Measurements from ENCODE around the gene BLZF1.
A peak's percentile ranks its signal among the peaks of the same experiment; 100 is the strongest.
"Not testable (repeated sequence)": the region's sequence is repeated elsewhere in the genome, so short reads cannot be mapped to it uniquely, and the experiment has no call there.

Gene BLZF1

DNA sequence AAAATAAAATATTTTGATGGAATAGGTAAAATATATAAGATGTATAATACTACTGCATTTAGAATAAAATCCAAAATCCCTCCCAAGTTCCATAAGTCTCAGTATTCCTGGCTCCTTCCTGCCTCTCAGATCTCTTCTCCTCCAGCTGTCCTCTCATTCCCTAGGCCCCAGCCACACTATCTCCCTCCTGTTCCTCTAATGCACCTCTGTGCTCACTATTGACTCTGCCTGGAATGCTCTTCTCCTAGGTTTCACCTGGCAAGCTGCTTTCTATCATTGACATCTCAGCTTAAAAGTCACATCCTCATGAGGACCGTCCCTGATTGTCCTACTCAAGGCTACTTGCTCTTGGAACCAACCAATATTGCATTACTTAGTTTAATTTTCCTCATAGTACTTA lies 7.6 kb upstream of the BLZF1 start:
- DNase-seq (ENCODE audit: low spot score): no peak

DNA sequence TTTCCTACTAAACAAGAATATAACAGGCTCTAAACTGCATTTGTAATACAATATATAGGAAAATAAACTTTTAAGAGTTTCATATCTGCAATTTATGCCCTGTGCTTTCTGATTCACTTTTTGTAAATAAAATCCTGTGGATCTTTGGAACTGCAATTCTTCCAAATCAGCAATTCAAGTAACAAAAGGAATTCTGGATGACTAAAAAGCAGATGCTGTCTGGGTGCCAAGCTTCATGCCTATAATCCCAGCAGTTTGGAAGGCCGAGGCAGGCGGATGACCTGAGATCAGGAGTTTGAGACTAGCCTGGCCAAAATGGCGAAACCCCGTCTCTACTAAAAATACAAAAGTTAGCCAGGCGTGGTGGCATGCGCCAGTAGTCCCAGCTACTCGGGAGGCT lies 6.7 kb upstream of the BLZF1 start:
- no peak for DNase-seq (ENCODE audit: low spot score)

DNA sequence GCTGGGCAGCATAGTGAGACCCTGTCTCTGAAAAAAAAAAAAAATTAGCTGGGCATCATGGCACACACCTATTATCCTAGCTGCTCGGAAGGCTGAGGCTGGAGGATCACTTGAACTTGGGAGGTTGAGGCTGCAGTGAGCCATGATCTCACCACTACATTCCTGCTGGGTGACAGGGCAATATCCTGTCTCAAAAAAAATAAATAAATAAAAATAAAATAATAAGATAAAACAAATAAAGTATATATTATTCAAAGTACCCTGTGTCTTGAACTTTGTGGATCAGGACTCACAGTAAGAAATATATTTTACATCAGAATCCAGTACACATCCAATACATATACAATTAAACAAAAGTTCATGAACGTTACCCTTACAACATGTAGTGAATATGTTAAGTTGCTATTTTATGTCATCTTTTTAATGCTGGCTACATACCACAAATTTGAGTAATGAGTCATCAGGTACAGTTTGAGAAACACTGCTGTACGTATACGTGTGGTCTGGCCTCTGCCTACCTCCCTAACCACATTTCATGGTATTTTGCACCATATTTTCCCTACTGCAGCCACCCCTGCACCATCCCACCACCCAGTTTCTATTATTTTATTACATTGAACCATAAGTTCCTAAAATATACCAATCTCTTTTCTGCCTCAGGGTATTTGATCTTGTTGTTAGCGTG lies 4.8 kb upstream of the BLZF1 start:
- DNase-seq (ENCODE audit: low spot score): peak; percentile 24

DNA sequence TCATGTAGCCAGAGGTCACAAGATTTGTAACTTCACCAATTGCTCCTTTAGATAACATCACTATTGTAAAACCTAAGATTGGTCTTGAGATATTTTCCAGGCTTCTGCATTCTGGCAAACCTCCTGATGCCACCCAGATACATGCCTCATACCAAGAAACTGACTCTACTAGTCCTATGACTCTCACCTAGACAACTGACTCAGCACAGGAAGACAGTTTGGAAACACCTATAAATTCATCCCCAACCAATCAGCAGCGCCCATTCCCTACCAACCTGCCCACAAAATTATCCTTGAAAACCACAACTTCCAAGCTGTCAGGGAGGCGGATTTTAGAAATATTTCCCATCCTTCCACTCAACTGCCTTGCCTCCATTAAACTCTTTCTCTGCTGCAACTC lies 3.0 kb upstream of the BLZF1 start:
- no peak for DNase-seq (ENCODE audit: low spot score)

DNA sequence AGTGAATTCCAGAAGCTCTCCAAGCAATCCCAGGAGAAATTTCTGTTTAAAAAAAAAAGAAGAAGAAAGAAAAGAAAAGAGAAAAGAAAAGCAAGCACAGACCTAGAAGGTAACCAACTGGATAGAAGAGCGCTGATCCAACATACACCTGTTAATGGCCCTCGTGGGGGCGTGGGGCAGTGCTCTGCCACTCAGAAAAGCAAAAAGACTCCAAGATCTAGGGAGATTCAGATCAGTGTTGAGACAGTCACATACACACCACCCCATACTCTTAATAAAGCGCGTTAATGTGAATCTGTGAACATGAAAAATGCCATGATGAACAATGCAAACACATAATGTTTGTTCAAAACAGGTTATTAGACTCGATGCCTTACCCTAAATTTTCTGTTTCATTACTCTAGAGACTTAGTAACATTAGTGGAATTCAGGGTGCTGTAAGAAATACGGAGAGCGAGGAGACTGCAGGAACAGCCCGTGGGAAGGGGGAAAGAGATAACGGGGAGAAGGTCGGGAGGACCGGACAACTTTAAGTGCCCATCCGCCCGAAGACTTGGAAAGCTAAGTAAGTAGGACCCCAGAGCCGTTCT lies 804 bp upstream of the BLZF1 start:
- no peak for DNase-seq (ENCODE audit: low spot score)

DNA sequence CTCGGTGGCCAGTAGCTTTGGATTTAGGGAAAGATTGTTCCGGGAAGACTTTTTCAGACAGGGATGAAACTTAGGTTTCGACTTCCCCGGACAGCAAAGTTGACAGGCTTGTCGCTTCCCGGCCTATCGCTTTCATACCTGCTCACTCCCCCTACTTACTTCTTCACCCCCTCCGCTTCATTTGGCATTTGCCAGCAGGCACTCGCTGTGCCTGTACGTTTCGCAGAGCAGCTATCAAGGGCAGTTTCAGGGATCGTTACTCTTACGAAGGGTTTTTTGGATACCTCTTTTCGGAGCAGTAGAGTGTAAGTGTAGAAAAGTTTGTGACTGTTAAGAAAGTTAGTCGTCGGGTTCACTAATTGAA lies 393 bp downstream of the BLZF1 start:
- DNase-seq (ENCODE audit: low spot score): peak; percentile 20

DNA sequence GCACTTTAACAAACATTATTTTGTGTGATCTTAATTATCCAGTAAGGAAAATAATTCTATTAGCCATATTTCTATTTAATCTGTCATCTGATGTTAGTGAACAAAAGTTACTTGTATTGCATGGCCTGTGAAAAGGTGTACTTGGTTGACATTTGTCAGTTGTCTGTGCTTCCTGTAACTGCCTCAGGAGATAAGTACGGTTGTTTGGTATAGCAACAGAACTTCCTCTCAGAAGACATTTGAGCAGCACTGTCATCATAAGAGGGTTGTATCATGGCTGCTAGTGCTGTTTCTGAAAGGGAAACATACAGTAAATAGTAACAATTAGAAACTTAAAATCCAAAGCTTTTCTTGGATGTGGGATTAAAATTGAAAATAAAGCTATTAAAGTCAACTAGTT lies 3.4 kb downstream of the BLZF1 start:
- DNase-seq (ENCODE audit: low spot score): no peak

DNA sequence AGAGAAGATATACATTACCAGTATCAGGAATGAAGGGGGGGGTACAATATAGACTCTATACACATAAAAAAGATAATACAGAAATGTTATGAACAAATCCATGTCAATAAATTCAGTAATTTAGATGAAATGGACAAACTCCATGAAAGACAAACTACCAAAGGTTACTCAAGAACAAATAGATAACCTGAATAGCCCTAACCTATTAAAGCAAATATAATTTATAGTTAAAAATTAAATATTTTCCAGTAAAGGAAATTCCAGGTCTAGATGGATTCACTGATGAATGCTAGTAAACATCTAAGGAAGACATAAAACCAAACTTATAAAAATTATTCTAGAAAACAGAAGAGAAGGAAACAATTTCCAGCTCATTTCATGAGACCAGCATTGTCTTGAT lies 13.2 kb downstream of the BLZF1 start:
- no peak for DNase-seq (ENCODE audit: low spot score)

DNA sequence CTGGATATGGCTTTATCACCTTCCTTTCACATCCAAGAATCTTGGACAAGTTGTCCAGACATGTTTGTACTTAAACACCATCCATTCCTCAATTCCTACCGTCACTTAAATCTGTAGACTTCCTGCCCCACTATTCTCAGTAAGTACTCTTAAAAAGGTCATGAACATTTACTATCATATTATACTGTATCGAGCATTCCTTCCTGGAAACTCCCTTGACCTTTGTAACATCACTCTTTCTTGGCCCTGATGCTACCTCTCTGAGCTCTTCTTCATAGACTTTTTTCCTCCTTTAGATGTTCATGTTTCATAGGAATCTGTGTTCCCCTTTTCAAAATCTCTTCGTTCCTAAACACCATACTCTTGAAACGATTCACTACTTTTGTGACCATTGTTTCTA lies 15.5 kb downstream of the BLZF1 start:
- DNase-seq (ENCODE audit: low spot score): no peak

DNA sequence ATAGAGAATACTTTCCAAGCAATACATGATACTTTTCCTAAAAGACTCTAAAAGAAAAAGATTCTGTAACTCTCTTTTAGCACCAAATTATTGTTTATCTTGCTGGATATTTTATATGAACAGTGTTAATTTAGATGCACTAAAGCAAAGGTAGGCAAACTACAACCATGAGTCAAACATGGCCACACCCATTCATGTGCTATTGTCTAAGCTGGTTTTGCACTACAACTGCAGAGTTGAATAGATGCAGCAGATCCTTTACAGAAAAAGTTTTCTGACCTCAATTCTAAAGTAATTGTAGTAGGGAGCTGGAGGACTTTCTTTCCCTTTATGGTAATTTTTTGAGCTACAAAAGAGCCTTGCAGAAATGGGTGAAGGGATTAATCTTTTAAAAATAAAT lies 19.4 kb downstream of the BLZF1 start:
- no peak for DNase-seq (ENCODE audit: low spot score)

DNA sequence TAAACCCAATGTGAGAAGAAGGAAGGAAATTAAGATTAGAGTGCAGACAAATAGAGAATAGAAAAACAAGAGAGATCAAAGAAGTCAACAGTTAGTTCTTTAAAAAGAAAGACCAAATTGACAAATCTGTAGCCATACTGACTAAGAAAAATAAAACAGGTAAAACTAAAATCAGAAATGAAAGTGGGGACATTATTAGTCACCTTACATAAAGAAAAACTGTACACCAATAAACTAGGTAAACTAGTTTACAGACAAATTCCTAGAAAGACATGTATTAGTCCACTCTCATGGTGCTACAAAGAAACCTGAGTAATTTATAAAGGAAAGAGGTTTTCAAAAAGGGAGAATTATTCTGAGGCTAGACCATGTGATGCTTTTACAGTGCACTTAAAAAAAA lies 22.3 kb downstream of the BLZF1 start:
- DNase-seq (ENCODE audit: low spot score): no peak

DNA sequence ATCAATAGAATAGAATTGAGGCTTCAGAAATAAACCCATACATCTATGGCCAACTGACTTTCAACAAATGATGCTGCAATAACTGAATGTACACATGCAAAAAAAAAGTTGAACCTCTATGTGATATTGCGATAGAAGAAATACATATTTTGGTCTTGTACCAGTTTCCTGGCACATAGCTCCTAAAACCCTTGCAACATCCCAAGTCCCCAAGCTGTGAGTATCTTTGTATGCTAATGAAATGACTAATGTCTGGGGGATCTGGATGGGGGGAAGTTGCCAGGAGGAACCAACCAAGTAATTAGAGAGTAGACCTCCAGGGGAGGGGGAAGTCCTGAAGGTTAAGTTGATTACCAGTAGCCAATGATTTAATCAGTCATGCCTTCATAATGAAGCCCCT lies 24.4 kb downstream of the BLZF1 start:
- no peak for DNase-seq (ENCODE audit: low spot score)

DNA sequence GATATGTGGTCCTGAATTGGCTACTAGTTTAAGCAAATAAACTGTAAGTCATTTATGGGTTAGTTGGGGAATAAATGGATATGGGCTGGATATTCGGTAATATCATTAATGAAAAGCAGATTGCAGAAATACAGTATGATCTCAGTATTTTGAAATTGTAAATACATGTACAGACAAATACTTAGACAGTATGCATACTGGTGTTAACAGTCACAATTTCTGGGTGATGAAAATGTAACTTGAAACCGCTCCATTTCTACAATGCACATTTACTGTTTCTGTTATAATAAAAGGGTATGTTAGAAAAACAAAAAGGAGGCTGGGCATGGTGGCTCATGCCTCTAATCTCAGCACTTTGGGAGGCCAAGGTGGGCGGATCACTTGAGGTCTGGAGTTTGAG lies 28.0 kb downstream of the BLZF1 start:
- no peak for DNase-seq (ENCODE audit: low spot score)

DNA sequence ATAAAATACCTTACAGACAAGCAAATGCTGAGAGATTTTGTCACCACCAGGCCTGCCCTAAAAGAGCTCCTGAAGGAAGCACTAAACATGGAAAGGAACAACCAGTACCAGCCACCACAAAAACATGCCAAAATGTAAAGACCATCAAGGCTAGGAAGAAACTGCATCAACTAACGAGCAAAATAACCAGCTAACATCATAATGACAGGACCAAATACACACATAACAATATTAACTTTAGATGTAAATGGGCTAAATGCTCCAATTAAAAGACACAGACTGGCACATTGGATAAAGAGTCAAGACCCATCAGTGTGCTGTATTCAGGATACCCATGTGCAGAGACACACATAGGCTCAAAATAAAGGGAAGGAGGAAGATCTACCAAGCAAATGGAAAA lies 34.6 kb downstream of the BLZF1 start:
- DNase-seq (ENCODE audit: low spot score): not testable (repeated sequence)

DNA sequence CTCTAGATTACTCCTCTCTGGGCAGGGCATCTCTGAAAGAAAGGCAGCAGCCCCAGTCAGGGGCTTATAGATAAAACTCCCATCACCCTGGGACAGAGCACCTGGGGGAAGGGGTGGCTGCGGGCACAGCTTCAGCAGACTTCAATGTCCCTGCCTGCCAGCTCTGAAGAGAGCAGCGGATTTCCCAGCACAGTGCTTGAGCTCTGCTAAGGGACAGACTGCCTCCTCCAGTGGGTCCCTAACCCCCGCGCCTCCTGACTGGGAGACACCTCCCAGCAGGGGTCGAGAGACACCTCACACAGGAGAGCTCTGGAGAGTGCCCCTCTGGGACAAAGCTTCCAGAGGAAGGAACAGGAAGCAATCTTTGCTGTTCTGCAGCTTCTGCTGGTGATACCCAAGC lies 40.3 kb downstream of the BLZF1 start:
- not testable (repeated sequence) for DNase-seq (ENCODE audit: low spot score)

DNA sequence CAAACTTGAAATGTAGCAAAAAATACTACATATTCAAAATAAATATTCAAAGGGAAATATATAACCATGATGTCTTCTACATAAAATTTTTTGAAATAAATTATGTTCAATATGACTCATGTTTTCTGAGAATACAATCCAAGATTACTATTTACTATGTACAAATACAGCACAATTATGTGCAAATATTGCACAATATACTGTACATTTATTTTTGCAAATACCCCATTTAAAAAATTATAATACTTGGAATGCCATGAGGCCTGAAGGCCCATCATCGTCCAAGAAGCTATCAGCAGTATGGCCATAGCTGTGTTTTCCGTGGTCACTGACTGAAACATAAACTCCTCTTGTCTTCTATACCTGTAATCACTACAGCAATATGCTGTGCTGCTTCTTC lies 47.0 kb downstream of the BLZF1 start:
- no peak for DNase-seq (ENCODE audit: low spot score)

DNA sequence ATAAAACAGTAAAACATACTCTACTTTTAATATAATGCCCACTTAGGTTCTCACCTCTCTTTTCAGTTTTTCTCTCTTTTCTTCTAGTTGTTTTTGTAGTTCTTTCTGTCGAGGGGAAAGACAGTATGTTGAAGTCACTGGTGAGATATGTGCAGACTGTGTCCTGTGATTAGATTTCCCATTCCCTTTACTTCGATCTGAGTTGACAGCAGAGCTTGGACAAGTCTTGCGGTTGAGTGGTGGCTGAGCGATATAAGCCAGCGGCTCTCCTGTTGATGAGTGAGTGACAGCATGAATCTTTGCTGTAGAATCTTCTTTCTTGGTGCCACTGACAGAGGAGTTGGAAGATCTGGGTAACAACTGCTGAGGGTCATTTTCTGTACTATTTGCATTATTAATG lies 53.3 kb downstream of the BLZF1 start:
- DNase-seq (ENCODE audit: low spot score): no peak

DNA sequence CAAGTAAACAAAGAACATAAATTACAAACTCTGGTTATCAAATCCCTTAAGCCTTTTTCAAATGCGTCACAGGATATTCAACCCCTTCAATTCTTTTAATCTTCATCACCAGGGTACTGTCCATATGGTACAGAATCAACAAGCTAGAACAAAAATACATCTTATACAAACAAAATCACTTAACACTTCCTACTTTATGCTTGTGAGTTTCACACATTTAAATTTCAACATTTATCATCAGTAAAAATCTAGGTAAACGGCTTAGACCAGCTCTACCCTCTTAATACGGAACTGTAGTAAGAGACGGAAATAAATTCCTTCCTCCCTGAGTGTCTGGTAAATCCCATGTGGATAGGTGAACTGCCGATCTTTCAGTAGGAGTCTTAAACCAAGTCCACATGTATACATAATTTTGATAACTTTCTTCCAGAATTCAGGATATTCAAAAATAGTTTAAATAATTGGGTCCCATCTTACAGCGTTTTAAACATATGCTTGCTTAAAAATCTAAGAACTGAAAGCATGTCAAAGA lies 58.2 kb downstream of the BLZF1 start:
- DNase-seq (ENCODE audit: low spot score): no peak

DNA sequence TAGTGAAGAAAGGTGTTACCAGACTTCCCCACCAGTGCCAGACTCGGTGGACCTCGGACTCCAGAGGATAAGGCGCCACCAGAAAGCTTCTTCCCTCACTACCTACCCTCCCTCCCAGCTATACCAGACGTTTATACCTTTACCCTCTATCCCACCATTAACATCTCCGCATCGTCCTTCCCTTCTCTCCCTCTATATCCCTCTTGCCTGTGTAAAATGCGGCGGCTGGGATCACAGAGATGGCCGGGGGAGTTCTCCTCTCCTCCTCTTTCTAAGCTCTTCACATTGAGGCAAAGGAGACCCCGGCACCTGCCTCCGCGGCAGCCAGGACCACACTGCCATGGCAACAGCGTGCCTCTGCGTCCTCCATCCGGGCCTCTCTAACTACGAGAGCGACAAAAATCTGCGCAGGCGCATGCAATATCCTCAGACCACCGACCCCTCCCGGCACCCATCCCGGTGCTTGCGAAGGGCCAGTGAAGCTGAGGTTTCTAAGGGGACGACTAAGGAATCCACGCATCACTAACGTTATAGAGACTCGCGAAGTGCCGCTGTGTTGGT lies 59.2 kb downstream of the BLZF1 start, which contains the start of gene CCDC181:
CCDC181 (minus strand) TSS at position 394 of the 561 bp plus-strand sequence. CDS start 2,547 bp downstream, outside the sequence.
- DNase-seq (ENCODE audit: low spot score): peak; percentile 53

Measured in AG20443 (cell line).